GM19395 (cell line): Measurements from ENCODE around the gene TRAPPC12.

Experiments used
- ATAC-seq: cut with Tn5 transposase; IDR thresholded peaks from one replicate; pipeline ENCODE4 v1.9.1; 2021; ENCODE audit warnings: mild to moderate bottlenecking, moderate library complexity; ENCODE audit not compliant: unreplicated experiment

TRAPPC12 gene

DNA sequence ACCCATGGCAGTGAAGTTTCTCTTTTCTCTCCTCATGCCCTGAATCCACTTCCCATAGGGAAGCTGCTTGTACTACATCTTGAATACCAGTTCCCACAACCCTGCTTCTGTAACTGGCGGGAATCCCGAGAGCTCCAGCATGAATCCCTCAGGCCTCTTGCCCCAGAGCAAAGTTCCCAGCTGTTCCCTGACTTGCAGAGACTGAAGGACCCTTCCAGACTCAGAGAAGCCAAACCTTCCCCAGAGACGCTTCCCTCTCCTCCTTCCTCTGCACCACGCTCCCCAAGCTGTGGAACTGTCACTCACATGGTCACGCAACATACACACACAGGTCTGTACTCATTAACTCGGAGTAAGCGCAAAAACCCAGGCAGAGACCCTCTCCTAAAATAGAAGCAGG lies 26.4 kb downstream of the TRAPPC12 start:
- ATAC-seq: no peak

GRCh38 chr2:3406501-3406900 lies 27.0 kb downstream of the TRAPPC12 start:
- ATAC-seq: no peak

- ATAC-seq: no peak
These were observed 29.3 kb downstream of the TRAPPC12 start for GRCh38 chr2:3408781-3409180.

DNA sequence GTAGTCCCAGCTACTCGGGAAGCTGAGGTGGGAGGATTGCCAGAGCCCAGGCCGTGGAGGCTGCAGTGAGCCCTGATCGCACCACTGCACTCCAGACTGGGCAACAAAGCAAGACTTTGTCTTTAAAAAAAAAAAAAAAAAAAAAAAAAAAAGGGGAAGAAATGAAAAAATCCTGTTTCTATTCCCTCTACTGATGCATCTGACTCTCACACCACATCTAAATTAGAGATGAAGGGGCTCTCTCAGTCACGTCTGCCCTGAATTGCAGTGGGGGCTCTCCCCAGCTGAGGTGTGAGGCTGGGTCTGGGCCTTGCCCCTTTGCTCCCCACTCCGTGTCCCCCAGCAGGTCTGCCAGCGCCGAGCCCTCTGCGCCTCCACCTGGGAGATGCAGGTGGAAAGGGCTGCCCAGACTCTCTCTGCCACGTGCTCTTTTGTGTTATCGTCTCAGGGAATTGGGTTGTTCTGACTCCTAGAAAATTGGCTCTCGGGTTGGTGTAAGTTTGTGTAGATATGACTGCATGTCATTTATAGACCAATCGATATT lies 30.2 kb downstream of the TRAPPC12 start:
- no peak for ATAC-seq

DNA sequence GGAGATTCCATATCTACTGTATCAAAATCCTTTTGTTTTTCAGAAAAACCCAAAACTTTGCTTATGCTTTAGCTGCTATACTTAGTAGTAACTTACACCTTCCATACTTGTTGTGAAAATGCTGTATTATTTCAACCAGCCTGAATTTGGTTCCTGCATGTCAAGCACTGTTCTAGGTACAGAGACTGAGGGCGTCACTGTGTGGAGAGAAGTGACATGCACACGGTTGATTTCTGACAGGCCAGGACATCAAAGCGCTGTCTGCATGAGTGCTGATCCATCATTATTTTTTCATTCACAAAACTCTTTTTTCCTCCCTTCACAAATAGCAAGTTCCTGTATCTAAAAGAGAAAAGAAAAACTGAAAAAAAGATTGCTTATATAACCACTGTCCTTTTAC lies 31.6 kb downstream of the TRAPPC12 start:
- no peak for ATAC-seq

GRCh38 chr2:3413697-3414096 lies 34.2 kb downstream of the TRAPPC12 start:
- no peak for ATAC-seq

DNA sequence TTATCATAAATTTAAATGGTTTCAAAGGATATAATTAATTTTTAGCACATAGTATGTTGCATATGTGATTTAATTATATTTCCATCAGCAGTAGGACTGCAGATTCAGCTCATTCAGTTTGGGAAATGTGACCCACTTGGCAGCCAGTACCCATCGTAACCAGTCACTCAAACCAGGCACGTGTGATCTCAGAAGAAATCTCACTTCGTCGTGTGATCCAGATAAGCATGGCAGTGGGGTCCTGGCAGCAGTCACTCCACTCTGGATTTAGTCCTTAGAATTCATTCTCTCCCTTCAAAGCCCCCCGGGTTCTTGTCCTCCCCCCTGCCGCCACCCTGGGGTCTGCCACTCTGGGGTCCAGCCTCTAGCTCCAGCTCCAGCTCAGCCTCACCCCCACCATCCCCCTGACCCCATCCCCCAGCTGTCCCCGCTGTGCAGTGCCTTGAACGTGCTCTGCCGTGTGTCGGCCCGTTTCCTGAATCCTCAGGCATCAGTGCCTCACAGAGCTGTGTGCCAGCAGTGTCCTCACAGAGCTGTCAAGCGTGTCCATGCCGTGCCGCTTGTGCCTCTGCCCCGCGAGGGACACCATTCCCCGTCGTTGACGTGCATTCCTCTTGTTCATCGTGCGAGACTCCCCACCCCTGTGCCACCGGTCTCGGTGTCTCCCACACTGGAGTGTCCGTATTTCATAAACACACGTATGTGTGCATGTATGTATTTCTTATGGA lies 34.8 kb downstream of the TRAPPC12 start:
- no peak for ATAC-seq

DNA sequence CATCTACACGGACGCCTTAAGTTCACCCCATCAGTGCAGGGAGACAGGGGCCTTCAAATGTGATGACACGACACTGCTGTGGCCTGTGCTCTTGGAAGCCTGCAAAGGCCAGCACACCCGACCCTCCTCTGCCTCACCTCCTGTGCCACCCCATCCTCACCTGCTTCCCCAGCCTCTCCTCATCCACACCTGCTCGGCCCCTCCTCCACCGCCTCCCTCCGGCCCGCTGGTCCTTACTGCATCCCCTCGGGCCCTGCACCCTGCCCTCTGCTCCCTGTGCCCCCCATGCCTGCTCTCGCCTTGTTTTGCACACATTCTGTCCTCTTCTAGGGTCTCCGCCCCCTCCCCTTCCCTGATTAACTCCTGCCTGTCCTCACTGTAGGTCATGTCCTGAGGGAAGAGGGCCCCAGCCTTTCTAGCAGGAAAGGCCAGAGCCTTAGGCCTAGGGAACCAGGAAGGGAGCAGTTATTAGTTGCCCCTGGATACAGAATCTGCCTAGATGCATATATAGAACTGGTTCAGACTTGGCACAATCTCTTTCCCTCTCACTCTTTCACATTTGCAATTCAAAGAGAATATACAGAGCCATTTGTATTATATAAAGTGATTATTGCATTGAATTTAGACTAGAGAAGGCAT lies 39.4 kb downstream of the TRAPPC12 start:
- ATAC-seq: no peak

DNA sequence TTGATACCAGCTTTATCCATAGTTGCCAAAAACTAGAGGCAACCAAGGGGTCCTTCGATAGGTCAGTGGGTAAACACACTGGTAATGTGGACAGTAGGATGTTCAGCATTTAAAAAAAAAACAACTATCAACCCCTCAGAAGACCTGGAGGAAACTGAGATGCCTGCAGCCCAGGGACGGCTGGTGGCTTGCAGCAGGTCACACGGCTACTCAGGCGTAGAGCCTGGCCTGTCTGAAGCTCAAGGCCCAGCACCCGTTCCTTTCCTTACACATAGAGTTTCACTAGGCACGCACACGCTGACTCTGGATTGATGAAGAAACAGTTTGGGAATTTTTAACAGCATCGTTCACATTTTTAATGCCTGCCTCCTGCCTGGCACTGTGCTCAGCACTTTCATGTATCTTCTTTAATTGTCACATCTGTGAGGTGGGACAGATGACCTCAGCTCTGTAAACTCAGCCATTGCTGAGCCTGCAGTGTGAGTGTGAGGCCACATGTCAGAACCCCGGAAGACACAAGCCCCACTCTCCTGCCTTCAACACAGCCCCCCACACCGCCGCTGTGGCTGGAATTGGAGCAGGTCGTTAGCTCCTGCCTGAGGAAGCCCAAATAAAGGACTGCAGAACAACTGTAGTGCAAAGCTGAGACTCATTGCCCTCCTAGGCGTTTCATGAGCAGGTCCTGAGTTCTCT lies 40.7 kb downstream of the TRAPPC12 start:
- no peak for ATAC-seq

DNA sequence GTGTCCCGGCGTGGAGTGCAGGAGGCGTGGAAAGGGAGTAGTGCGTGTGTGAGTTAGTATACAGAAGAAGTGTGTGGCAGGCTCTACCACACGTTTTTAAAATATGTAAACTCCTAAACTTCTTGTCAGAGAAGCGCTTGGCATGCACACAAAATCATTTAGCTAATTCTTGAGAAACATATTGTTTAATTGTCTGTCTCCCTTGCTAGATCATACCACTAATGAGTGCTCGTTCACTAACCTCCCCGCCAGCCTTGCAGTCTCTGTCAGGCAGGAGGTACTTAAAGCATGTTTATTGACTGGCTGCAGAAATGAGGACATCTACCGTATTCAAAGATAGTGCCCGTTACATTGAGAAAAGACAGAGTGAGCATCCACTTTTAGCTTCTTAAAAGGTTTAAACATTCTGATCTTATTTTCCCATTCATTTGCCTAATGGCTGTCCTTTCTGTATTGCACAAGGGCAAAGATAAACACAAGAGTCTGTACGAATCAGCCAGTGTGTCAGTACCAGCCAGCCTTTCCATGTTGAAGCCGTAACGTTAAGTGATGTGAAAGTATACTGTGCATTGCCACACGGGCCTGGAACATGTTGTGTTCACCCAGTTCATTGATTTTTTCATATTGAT lies 41.4 kb downstream of the TRAPPC12 start:
- ATAC-seq: no peak

DNA sequence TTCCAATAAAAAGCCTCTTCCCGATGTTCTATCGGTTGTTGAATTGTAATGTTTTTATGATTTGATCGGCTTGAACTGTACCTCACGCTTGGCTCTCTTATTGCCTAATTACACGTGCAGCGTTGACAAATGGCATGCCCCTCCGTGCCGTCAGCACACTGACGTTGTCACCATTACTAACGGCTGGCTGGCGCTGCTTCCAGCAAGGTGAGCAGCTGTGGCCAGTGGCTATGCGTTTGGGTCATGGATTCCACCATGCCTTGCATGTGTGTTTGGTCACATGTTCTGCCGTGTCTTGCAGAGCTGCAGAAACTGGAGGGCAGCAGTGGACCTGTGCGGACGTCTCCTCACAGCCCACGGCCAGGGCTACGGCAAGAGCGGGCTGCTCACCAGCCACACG lies 42.1 kb downstream of the TRAPPC12 start:
- ATAC-seq: no peak

DNA sequence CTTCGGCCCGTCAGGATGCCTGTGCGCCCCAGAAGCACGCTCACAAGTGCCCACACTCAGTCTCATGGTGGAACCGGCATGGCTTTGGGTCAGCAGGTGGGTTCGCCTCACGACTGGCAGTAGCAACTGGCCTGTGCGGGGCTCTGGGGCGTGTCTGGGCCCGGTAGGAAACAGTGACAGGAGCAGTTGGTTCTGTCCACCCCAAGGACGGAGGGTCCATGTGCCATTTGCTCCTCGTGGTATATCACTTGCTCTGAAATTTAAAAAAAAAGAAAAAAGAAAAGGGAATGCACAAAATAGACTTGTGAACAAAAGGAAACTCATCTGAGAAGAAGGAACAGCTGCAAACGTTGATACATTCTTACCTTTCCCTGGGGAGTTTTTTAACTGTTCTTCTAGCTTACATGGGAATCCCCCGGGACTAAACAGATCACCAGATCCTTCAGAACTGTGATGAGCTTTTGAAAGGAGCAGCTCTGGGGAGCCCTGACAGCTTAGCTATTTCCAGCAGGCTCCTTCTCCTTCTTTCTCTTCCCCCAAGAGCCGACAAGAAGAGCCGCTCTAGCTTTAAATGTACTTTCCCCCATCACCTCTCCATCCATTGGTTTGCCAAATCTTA lies 42.8 kb downstream of the TRAPPC12 start:
- ATAC-seq: no peak

DNA sequence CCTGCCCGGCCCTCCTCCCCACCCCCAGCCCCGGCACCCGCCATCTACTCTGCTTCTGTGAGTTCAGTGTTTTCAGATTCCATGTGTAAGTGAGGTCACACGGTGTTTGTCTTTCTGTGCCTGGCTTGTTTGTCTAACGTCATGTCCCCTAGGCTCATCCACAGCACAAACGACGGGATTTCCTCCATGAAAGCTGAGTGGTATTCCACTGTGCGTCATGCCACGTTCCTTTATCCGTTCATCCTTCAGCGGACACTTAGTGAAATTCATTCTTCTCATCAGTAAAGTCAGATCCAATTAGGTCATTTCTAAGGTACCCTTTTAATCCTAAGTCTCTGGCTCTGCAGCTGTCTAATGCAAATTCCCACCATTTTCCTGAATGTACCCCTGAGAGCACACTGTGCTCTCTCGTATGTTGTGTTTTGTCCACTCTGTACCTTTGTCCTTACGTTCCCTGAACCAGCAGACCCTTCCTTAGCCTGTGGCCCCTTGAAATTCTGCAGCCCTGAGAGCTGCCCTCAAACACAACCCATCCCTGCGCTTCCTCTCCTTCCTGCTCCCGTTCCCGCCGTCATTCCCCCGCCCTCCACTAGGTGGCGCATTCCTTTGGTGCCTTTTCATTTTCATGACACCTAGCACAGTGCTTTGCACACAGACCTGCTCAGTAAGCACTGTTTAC lies 44.1 kb downstream of the TRAPPC12 start:
- no peak for ATAC-seq

DNA sequence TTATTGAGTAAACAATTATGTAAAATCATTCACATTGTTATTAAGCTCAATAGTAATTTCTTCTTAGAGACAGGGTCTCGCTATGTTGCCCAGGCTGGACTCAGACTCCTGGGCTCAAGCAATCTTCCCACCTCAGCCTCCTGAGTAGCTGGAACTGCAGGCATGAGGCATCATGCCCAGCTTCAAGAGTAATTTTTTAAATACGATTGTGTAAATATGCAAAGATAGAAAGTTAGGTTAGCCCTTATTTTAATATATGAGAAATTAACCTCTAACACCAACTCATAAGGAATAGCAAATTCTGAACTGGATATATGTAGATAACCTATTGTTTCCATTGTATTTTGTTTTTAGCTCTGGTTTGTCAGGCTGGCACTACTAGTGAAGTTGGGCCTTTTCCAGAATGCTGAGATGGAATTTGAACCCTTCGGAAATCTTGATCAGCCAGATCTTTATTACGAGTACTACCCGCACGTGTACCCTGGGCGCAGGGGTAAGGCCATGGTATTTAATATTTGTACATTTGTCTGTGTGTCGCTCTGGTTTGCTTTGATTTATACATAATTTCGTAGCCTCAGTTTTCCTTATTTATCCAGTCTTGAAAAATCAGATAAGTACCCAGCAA lies 44.8 kb downstream of the TRAPPC12 start:
- ATAC-seq: no peak

DNA sequence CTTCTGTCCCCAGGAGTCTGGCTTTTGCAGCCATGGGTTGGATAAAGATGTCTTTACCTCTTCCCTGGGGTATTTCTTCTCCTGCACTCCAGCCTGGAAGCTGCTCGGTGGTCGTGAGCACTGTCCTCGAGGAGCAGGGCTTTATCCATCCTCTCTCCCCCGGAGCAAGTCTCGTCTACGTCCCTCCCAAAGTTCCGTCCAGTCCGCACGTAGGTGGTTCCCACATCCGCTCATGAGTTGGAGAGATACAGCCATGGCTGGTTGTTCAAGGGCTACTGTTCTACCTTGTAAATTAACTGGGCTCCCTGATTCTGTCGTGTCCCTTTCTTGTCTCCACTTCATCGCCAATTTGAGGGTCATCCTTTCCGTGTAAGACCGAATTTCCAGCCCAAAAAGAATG lies 47.1 kb downstream of the TRAPPC12 start:
- ATAC-seq: no peak

DNA sequence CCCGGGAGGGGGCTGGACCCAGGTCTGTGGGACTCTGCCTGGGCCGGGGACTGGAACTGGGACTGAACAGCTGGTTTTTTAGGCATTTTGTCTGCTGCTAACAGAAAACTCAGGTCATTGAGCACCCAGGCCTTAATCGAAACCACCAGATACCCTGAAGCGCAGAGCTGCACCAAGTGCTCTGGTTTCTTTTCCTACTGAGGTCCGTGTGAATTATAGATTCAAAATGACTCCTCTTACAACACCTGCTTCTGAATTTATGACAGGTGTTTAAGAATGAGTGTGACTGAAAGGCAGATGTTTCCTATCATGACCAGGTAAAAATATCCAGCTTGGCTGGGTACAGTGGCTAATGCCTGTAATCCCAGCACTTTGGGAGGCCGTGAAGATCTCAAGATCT lies 47.8 kb downstream of the TRAPPC12 start:
- ATAC-seq: peak; percentile 91

GRCh38 chr2:3428577-3428976 lies 49.1 kb downstream of the TRAPPC12 start:
- no peak for ATAC-seq

DNA sequence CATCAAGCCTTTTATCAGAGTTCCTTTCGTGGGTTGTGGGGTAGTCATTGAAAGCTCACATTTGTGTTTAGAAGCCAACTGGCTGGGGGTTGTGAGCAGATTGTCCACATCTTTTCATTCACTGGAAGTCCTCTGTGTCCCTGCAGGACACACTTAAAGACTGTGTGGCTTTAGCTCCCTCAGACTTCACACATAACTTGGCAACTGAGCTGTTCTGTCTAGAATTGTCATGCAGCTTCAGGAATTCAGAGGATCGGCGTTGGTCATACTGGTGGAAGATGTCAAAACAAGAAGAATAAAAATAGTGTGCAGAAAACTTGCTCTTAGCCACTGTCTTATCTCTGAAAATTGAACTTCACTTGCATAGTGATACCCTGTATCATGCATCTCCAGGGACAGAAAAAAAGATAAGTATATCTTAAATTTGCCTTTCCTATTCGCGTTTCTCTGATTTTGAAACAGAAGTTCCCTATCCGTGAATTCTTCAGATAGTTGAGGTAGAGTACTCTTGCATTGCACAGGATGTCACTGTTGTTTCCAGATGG lies 49.6 kb downstream of the TRAPPC12 start:
- ATAC-seq: no peak

GRCh38 chr2:3430172-3430571 lies 50.7 kb downstream of the TRAPPC12 start:
- ATAC-seq: no peak
